Thyroid gland (tissue), 4 donors: ENCODE measurements around the gene ERAL1. TPM values are rescaled to one million over a fixed set of nuclear protein-coding genes. Genes with fewer than 3 reads are reported as not detected.
A peak's percentile ranks its signal among the peaks of the same experiment; 100 is the strongest.

ENCODE experiments used
- DNase-seq, 2 donors: peaks; one replicate each; pipeline ENCODE4 v3.0.0-alpha.2; 2019
- H3K27ac ChIP-seq, 3 donors: fragments of 200-600 bp; sonication (generic); 1 replicate in 2 of 3; 2 replicates in 1 of 3; pipeline ENCODE4 v1.5.1; 2016 to 2019; ENCODE audit warnings: mild to moderate bottlenecking in 1 of 3, moderate library complexity in 1 of 3
- H3K27me3 ChIP-seq: fragments of 200-600 bp; sonication (generic); one replicate; pipeline ENCODE4 v1.5.1; 2019
- H3K36me3 ChIP-seq, 2 donors: fragments of 200-600 bp; sonication (generic); one replicate each; pipeline ENCODE4 v1.5.1; 2016 to 2019
- H3K4me1 ChIP-seq, 2 donors: fragments of 200-600 bp; sonication (generic); one replicate each; pipeline ENCODE4 v1.5.1; 2017 to 2019
- H3K4me3 ChIP-seq, 3 donors: fragments of 200-600 bp; sonication (generic); replicated peaks in 1 of 3; 1 replicate in 2 of 3; 2 replicates in 1 of 3; pipeline ENCODE4 v1.5.1; 2016; ENCODE audit warnings: mild to moderate bottlenecking in 1 of 3
- H3K9me3 ChIP-seq: fragments of 200-600 bp; sonication (generic); one replicate; pipeline ENCODE4 v1.5.1; 2017
- CTCF ChIP-seq, 6 experiments: fragments of 200-600 bp in 3 of 6; fragments of 450-650 bp in 3 of 6; sonication (generic) in 3 of 6; IDR thresholded peaks; one replicate each; pipeline ENCODE4 v1.5.1; 2016 to 2019; ENCODE audit warnings: antibody characterized with exemption in 6 of 6, mild to moderate bottlenecking in 2 of 6, inconsistent platforms in 1 of 6, moderate library complexity in 1 of 6
- POLR2A ChIP-seq, 2 donors: fragments of 450-650 bp; IDR thresholded peaks; one replicate each; pipeline ENCODE4 v1.6.1; 2017; ENCODE audit warnings: antibody characterized with exemption in 2 of 2, mild to moderate bottlenecking in 2 of 2, moderate library complexity in 1 of 2
- WGBS, 2 donors: methylation state at CpG; one replicate each; pipeline ENCODE4 v1.1.5; 2017; 5-methylcytosine and 5-hydroxymethylcytosine counted together
- intact Hi-C: fragments of 100-400 bp; cut with DNase I; formaldehyde crosslinking; loops from one replicate; pipeline ENCODE4 v1.15.1; 2023
- microRNA counts, 2 donors: library from miRNA; unstranded; fragments of <30 nt; microRNA quantifications; one replicate each; lab custom pipeline; 2016 to 2017
- microRNA-seq: library from miRNA; unstranded; fragments of <30 nt; microRNA quantifications from one replicate; pipeline ENCODE4, GENCODE V29; 2016
- small RNA-seq: library from RNA; depleted of rRNA; stranded (forward); fragments of <200 nt; gene quantifications from one replicate; pipeline ENCODE3, GENCODE V24; 2016
- total RNA-seq, 4 donors: library from RNA; depleted of rRNA; stranded (reverse); fragments of >200 nt; gene quantifications; one replicate each; pipeline ENCODE4 v1.2.3, GENCODE V29; 2016

ERAL1 gene
- total RNA-seq, 4 donors from 2014 or later, result 23.1 to 59.3 (median 41.2) TPM

DNA sequence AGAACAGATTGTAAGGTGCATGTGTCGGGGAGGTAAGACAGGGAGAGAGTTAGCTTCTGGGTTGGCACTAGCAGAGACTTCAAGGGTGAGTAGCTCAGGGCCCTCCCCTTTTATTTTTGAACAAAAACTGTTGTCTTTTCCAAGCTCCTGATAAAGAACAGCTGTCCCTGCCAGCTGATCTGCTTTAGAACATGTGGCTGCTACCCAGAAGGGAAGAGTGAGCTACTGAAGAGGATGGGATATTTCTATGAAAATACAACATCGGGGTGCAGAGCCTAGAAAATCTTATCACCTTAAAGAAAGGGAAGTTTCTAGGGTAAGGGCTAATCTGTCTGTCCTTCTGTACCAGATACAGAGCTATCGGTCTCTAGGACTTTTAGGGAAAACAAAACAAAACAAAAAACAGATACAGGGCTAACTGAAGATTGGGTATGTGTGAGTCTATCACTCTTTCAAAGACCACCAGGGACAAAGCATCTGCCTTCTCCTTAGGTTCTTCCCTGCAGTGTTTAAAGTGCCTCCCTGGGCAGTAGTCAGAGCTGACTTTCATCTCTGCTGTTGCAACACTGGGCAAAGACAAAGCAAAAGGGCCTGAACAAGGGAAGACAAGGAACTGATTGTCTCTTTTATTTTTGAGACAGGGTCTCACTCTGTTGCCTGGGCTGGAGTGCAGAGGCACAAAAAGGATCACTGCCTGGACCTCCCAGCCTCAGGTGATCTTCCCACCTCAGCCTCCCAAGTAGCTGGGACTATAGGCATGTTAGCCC lies 53.1 kb downstream of the ERAL1 start:
- TF ChIP-seq POLR2A (IDR thresholded peaks at IDR 0.05) (no peak), CTCF (IDR thresholded peaks at IDR 0.05) (no peak)
- WGBS, 2 donors, result 83% methylated on average over 3 of the region's 3 CpGs
- Histone ChIP-seq H3K36me3 (peaks cover 57 to 70% of the 10 kb centered on the region in 2 donors), H3K27me3 (no peaks in the 10 kb centered on the region), H3K4me1 (peaks cover 4 to 17% of the 10 kb centered on the region in 2 donors), H3K27ac (peak overlapping the region in 2 of 3 donors; percentile 28 to 32), H3K4me3 (no peak overlapping the region), H3K9me3 (no peaks in the 10 kb centered on the region)
- no peak for DNase-seq
- intact Hi-C loops, result loop anchor here (5.0 kb wide), 1 partner anchor 39 kb away; no protein-coding TSS in a partner anchor

GRCh38 chr17:28908640-28909167 lies 53.9 kb downstream of the ERAL1 start:
- Histone ChIP-seq H3K27ac (peak overlapping the region in 2 of 3 donors; percentile 28 to 32), H3K9me3 (no peaks in the 10 kb centered on the region), H3K4me1 (peaks cover 0 to 11% of the 10 kb centered on the region in 2 donors), H3K27me3 (no peaks in the 10 kb centered on the region), H3K4me3 (no peak overlapping the region), H3K36me3 (peaks cover 65 to 78% of the 10 kb centered on the region in 2 donors)
- intact Hi-C loops, result loop anchor here (5.0 kb wide), 1 partner anchor 39 kb away; no protein-coding TSS in a partner anchor
- DNase-seq, result no peak
- WGBS, 2 donors, result 58 to 65% methylated on average over 6 of the region's 6 CpGs
- TF ChIP-seq CTCF (IDR thresholded peaks at IDR 0.05) (no peak), POLR2A (IDR thresholded peaks at IDR 0.05) (no peak)

DNA sequence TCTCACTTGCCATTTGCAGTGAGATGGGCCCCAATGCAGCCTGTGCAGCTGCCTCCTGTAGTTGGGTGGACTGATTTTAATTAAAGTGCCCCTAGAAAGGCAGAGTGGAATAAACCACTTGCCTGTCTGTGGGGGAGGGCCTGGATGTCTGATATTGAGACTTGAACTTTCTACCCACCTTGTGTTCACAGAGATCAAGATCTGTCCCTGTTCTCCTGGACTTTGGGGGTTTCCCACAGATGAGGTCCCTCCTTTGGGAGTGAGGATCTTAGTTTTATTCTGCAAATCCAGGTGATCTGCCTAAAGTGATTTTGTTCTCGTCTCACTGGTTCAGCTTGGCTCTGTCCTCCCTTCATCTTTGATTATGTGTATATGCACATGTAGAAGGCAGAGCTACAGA lies 55.7 kb downstream of the ERAL1 start:
- no peak for DNase-seq
- 96 to 100% methylated on average over 1 of the region's 1 CpG for WGBS, 2 donors
- H3K27ac ChIP-seq, result no peak overlapping the region
- no peak for TF ChIP-seq CTCF (IDR thresholded peaks at IDR 0.05)
- H3K9me3 ChIP-seq, result no peaks in the 10 kb centered on the region
- H3K36me3 ChIP-seq, result peaks cover 78 to 93% of the 10 kb centered on the region in 2 donors
- no peak overlapping the region for H3K4me3 ChIP-seq
- peaks cover 0 to 11% of the 10 kb centered on the region in 2 donors for H3K4me1 ChIP-seq
- intact Hi-C loops, result loop anchor here (5.0 kb wide), 1 partner anchor 148 kb away; no protein-coding TSS in a partner anchor
- no peaks in the 10 kb centered on the region for H3K27me3 ChIP-seq

MicroRNAs encoded within 50 kb of the gene (microRNA counts, 767-probe panel; counts per million panel counts)
- microRNA hsa-miR-144-3p (lab: Ali Mortazavi, UCI), result 1,509 to 4,305 counts per million in 2 donors
- 3,786 to 7,829 counts per million in 2 donors for microRNA hsa-miR-451a (lab: Ali Mortazavi, UCI)

Small RNAs within 50 kb of the gene (microRNA-seq; reads per million reads assigned to microRNA genes)
- not detected for gene MIR451B

Small RNAs within 50 kb of the gene (small RNA-seq; reads per million reads assigned to genes)
- gene RF00019, result not detected

Other genes starting within 250 kb of the ERAL1 start
- gene RSKR, start 240.8 kb upstream of the ERAL1 start, total RNA-seq, result 10 to 100 TPM in 1 of 4 donors, 1 to 10 TPM in 3; 4.2 to 13.1 (median 9.5) TPM
- gene BLTP2, start 209.9 kb upstream of the ERAL1 start, total RNA-seq, result 100 to 1,000 TPM in 3 of 4 donors, 10 to 100 TPM in 1; 96.5 to 153 (median 129) TPM
- 10 to 100 TPM; 28.9 to 74.6 (median 48.6) TPM for gene SDF2, start 193.1 kb upstream of the ERAL1 start, total RNA-seq
- 100 to 1,000 TPM in 1 of 4 donors, 10 to 100 TPM in 3; 49.2 to 117 (median 61.6) TPM for gene SUPT6H, start 192.8 kb upstream of the ERAL1 start, total RNA-seq
- 1 to 10 TPM in 2 of 4 donors, under 1 TPM in 1, not detected in 1; 0.46 to 4.3 (median 1.1) TPM for gene PROCA1, start 143.1 kb upstream of the ERAL1 start, total RNA-seq
- 100 to 1,000 TPM; 136 to 186 (median 159) TPM for gene RAB34, start 137.1 kb upstream of the ERAL1 start, total RNA-seq
- 100 to 1,000 TPM; 181 to 750 (median 443) TPM for gene RPL23A, start 135.0 kb upstream of the ERAL1 start, total RNA-seq
- 10 to 100 TPM in 1 of 4 donors, 1 to 10 TPM in 3; 1.6 to 21.4 (median 5.1) TPM for gene TLCD1, start 128.8 kb upstream of the ERAL1 start, total RNA-seq
- 10 to 100 TPM in 1 of 4 donors, 1 to 10 TPM in 3; 3.9 to 14.0 (median 8.1) TPM for gene NEK8, start 126.2 kb upstream of the ERAL1 start, total RNA-seq
- 10 to 100 TPM; 33.3 to 64.3 (median 44.3) TPM for gene TRAF4, start 111.0 kb upstream of the ERAL1 start, total RNA-seq
- 10 to 100 TPM; 14.1 to 22.6 (median 15.8) TPM for gene FAM222B, start 12.2 kb upstream of the ERAL1 start, total RNA-seq
- gene FLOT2, start 42.7 kb downstream of the ERAL1 start, total RNA-seq, result 10 to 100 TPM; 55.0 to 75.0 (median 62.7) TPM
- gene DHRS13, start 48.1 kb downstream of the ERAL1 start, total RNA-seq, result 10 to 100 TPM; 10.6 to 16.2 (median 13.3) TPM
- gene PHF12, start 96.5 kb downstream of the ERAL1 start, total RNA-seq, result 10 to 100 TPM; 22.0 to 62.9 (median 60.1) TPM
- gene SEZ6, start 151.0 kb downstream of the ERAL1 start, total RNA-seq, result not detected
- gene PIPOX, start 188.1 kb downstream of the ERAL1 start, total RNA-seq, result 1 to 10 TPM in 1 of 4 donors, under 1 TPM in 2, not detected in 1; 0.58 to 1.7 (median 0.93) TPM